Activated CD4-positive, CD25-positive, alpha-beta regulatory T cell treated with anti-CD3 and anti-CD28 coated beads, Interleukin-2, amount 50 U/mL, for 24 hours (primary cell): ENCODE results near the gene GGA2.
"Not testable (repeated sequence)": the region's sequence is repeated elsewhere in the genome, so short reads cannot be mapped to it uniquely, and the experiment has no call there.

Experiments used
- ATAC-seq, 2 donors: fragments of 150-1000 bp; cut with Tn5 transposase; one replicate each; pipeline ENCODE4 v1.10.0; 2021; ENCODE audit warnings: mild to moderate bottlenecking in 1 of 2, moderate library complexity in 1 of 2

Gene GGA2

DNA sequence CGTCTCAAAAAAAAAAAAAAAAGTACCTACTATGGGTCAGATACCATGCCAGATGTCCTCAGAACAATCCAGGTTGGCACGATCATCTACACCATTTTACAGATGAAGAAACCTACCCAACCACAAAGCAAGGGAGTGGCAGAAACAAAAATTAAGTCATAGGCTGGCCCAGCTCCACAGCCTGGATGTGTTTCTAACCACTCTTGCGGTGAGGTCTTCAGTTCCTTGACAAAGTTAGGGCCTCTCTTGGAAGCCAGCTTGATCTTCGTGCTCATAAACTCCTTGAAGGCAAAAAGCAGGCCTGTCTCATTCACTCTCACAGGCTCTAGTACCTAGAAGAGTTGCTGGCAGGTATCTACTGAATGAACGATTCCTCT, 6.2 kb downstream of the GGA2 start:
- no peak for ATAC-seq

DNA sequence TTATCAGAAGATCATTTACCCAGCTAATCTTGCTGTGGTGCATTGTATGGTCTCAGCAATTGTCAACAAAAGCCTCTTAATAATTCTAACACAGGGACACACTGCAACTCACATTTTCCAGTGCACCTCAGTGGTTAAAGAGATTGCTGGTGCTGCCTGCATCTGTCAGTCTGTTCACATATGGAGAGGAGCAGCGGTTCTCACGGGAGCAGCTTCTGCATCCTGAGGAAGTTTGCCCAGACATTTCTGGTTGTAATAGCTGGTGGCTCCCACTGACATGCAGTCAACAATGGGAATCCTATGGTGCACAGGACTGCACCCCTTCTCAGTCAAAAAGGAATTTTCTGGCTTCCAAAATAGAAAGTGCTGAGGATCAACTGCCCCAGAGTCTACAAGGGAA, 7.8 kb downstream of the GGA2 start:
- no peak for ATAC-seq

DNA sequence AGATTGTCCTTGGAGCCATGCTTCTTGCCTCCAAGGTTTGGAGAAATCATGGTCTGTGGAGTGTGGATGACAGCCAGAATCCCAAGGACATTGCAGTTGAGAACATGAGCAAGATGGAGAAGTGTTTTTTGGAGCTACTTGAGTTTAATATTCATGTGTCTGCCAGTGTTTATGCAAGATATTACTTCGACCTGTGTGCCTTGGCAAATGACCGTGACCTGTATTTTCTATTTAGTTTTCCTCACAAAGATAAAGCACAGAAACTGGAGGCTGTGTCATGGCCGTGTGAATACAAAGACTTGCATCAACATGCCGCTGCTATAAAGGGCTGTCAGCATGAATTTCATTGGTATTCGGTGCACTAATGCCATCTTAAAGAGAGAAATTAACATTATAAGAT, 9.0 kb downstream of the GGA2 start:
- no peak for ATAC-seq

DNA sequence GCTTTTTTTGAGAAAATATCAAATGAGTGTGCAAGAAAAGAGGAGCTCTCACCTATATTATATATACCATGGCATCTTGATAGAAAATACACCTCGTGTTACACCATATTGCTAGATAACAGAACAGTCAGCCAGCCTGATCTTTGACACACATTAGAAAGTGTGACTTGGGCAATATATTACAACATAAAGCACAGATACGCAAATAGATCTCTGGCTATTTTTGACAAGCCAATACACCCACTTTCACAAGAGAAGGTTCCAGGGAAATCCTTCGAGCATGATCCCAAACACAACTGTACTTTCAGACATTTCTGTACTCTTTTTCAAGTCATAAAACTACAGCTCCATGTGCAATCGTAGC, 9.4 kb downstream of the GGA2 start:
- no peak for ATAC-seq

DNA sequence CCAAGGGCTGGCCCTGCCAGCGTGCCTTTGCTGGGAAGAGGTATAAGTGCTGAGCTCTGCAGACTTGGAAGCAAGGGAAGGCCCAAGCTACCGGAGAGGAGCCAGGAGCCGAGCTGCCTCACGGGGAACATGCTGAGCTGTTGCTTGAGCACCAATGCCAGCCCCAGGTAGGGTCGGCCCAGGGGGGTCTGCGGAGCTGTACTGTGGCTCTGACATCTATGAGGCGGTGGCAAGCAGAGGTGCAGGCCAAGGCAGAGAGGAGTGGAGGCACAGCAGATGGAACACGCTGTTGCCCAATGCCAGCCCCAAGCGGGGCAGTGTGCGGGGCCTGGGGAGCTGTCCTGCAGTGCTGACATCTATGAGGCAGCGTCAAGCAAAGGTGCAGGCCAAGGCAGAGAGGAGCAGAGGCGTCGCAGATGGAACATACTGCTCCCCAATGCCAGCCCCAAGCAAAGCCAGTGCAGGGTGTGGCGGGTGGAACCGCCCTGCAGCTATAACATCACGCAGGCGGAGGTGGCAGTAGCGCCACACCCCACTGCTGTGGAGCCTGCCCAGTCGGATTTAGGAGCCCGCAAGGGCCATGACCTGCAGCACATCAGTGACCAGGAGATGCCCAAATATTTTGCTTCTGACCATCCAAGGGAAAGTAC, 10.0 kb downstream of the GGA2 start:
- ATAC-seq, result no peak

DNA sequence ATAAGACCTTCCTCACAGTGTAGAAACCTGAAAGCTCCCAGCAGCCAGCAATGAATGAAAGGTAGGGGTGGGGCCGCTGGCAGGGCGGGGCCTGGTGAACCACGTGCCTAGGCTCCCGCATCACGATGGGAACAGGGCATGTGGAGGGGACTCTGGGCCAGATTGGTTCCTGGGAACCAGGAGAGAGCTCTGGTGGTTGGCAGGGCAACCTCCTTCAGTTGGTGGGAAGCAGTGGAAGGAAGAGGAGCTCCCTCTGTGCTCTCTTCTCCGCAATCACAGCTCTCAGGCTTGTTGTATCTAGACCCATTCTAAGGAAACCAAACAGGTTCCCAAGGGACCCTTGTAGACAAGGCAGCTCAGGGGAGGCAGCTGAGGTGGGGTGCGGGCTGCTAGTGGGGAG, 10.5 kb downstream of the GGA2 start:
- ATAC-seq, result no peak

DNA sequence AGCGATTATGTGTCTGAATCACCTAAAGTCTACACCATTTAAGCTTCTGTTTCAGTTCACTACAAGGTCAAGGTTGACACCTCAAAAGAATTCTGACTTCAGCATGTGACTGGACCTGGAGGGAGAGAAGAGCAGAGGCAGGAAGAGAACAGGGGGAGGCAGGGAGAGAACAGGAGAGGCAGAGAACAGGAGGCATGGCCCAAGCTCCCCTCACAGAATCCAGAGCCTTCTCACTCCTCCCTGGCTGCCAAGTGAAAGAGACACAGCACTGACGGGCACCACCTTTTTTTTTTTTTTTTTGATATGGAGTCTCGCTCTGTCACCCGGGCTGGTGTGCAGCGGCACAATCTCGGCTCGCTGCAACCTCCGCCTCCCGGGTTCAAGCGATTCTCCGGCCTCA, 11.4 kb downstream of the GGA2 start:
- ATAC-seq, result no peak

DNA sequence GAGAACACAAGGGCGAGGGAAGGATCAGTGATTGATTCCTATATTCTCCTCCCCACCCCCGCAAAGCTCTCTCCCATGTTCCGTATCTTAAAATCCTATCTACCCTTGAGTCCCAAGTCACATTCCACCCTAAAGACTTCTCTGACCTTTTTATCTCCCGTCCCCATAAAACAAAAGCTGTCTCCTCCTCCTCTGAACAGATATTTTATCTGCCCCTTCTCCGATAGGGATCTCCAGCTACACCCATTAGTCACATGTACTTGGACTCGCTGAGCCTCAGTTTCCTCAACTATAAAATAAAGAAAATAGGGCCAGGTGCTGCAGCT, 12.8 kb downstream of the GGA2 start:
- no peak for ATAC-seq

DNA sequence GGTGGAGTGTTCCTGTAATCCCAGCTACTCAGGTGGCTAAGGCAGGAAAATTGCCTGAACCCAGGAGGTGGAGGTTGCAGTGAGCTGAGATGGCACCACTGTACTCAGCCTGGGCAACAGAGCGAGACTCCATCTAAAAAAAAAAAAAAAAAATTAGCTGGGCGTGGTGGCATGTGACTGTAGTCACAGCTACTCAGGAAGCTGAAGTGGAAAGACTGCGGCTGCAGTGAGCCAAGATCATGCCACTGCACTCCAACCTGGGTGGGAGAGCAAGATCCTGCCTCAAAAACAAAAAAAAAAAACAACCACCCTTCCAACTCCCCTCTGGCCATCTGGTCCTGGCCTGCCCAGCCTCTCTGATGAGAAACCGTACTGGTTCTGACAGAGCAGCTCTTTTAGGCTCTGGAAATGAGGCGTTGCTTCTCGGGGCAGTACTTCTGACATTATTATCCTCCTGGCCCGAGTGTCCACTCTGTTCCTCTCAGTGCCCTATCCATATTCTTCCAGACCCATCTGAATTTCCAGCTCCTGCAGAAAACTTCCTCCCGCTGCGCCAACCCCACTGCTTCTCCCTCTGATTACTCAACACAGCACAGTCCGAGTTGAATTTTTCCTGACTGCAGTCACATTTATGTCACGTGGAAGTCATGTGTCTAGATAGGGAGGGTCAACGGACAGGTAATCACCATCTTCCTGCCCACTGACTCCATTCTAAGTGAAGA, 13.3 kb downstream of the GGA2 start:
- ATAC-seq, result no peak

DNA sequence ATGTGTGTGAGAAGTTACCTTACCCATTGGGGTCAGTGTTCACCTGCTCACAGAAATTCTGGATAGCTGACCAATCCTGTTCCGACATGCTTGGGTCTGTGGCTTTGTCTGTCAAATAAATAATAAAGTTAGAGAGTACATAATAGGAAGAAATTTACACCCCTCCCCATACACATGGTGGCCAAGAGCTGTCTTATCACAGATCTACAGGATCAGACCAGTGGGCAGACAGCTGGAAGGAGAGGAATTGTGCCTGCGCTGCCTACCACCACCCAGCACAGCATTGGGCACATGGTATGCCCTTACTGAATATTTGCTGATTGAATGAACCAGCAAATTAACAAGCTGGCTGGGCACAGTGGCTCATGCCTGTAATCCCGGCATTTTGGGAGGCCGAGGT, 14.6 kb downstream of the GGA2 start:
- no peak for ATAC-seq

DNA sequence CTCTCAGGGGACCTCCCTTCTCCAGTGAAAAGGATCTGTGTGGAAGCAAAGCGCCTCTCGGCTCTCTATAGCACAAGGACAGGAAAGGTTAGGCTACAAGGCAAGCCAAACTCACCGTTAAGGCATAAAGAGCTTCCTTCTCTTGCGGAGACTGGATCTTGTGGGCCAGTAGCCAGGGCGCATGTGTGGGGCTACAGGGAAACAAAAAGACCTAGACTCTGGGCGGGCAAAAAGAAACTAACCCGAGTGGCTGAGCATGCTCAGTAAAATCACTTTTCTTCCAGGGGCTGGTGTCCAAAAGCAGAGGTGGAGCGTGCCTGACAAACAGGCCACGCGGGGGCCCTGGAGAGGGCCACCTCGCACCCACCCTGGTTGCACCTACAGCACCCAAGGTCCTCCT, 16.1 kb downstream of the GGA2 start:
- ATAC-seq, result no peak

DNA sequence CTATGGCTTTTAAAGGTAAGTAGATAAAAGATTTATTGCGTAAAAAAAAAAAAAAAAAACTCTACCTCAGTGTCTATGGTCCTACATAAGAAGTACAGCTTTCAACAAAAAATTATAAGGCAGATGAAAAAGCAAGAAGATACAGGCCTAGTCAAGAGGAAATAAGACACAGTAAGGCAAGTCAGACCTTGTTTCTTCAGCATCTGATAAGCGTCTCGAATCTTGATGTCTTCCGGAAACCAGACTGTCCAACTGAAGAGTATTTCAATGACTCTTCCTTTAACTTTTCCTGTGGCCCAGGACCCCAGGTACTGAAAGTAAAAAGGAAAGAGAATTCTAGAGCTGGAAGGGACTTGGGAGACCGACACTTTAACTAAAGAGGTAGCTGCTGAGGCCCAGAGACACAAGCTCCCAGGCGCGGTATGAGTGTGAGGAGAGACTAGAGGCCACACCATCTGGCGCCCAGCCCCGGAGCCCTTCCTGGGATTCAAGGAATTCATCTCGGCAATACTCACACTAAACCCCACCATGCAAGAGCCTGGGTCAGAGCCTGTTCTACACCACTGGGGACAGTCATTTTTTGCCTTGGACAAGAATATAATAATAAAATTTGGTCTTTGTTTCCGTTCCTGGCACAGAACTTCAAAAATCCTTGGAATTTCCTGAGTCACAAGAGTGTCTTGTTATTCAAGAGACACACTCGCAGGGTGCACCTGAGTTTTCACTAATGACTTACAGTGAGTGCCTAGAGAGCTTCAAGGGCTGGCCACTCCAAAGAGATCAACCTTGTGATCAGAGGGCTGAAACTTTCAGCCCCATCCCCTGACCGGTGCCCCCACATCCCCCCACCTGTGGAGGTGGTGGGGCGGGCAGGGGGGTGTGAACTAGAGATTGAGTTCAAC, 18.6 kb downstream of the GGA2 start:
- no peak for ATAC-seq

DNA sequence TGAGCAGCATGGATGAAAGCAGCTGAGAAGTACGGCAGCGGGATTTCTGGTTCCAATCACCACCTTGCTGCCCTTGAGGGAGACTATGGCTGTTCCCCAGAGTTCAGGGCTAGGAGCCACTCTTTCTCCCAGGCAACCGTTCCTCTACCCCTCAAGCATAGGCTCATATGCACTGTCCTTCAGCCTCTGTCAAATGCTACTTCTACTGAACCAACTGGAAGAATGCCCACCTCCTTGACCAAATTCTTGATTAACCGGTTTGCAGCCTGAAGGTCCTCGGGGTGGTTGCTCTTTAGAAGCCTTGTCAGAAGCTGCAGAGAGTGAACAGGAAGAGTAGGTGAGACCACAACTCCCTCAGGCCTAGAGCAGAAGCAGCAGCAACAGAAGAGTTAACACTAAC, 23.8 kb downstream of the GGA2 start:
- no peak for ATAC-seq

DNA sequence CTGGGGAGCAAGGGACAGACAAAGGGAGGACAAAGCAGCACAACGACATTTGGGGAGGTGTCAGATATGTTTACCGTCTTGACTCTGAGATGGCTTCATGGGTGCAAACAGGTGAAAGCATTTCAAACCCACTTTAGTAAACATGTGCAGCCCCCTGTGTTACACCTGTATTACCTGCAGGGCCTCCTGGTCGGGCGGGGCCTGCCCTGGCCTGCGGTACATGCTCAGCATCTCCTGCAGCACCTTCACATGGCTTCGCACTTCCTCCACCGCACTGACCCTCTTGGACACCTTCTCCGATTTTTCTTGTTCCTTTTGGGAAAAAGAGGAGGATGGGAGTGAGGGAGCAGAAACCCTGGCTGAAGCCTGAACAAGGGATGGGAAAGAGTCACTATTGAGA, 24.5 kb downstream of the GGA2 start:
- ATAC-seq, result no peak

DNA sequence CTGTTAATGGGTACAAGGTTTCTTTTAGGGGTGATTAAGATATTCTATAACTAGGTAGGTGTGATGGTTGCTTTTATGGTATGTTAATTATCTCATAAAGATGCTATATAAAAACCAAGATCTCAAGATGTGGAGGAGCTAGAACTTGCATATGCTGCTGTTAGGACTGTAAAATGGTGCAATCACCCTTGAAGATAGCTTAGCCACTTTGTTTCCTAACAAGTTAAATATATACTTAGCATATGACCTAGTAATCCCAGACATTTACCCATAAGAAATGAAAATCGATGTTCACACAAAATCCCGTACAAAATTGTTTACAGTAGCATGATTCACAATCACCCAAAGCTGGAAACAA, 25.1 kb downstream of the GGA2 start:
- no peak for ATAC-seq

DNA sequence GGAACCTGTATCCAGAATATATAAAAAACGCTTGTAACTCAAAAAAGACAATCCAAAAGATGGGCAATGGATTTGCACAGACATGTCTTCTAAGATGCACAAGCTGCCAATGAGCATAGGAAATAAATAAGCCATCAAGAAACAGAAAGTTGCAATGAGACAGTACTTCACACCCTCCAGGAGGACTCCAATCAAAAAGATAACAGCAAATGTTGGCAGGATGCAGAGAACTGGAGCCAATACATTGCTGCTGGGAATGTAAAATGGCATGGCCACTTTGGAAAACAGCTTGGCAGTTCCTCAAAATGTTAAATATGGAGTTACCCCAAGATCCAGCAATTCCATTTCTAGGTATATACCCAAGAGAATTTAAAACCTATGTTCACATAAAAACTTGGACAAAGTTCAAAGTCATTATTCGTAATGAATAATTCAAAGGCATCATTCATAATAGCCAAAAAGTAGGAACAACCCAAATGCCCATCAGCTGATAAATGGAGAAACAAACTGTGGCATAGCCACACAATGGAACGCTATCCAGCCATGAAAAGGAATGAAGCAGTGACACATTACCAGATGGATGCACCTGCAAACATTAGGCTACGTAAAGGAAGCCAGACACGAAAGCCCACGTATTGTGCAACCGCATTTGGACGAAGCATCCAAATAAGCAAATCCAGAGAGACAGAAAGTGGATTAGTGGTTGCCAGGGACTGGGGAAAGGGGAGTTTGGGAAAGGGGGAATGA, 25.6 kb downstream of the GGA2 start:
- ATAC-seq, result no peak

DNA sequence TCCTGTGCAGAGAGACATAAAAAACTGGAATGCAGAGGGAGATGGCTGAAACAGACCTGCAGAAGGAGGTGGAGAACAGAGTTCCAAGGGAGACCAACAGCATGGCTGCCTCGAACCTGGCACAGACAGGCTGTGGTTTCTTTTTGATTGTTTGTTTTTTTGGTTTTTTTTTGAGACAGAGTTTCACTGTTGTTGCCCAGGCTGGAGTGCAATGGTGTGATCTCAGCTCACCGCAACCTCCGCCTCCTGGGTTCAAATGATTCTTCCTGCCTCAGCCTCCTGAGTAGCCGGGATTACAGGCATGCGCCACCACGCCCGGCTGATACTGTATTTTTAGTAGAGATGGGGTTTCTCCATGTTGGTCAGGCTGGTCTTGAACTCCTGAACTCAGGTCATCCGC, 26.8 kb downstream of the GGA2 start:
- not testable (repeated sequence) for ATAC-seq

DNA sequence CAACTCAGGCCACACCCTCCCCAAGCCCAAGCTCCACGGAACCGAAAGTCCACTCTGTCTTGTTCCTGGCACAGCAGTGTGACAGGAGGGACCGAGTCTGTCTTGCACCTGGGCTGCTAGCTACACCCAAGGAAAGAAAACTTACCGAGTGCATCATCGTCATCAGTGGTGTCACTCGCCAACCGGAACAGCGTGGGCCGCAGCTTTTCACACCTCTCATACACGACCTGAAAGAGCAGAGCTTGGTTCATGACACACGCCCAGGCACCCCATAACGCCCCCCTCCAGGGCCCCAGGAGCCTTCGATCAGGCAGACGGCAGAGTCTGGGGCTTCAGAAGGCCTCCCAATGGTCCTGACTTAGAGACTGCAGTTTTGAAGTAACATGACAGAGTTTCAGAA, 27.5 kb downstream of the GGA2 start:
- ATAC-seq, result no peak

DNA sequence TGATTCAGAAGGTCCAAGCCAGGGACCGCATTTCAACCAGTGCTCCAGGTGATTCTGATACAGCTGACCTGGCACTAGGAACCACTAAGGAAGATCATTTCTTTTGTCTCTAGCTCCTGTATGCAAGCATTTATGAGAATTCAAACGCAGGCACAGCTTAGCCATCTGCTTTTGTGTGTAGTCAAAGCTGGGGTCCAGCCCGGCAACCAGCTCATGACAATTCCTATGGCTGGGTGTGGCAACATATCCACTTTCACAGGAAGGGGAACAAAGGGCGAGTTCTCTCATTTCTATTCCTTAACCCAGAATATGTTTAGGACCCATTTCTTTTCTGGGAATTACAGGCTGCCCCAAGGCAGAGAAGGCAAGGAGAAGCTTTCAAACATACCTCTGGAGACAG, 30.0 kb downstream of the GGA2 start:
- ATAC-seq, result no peak

DNA sequence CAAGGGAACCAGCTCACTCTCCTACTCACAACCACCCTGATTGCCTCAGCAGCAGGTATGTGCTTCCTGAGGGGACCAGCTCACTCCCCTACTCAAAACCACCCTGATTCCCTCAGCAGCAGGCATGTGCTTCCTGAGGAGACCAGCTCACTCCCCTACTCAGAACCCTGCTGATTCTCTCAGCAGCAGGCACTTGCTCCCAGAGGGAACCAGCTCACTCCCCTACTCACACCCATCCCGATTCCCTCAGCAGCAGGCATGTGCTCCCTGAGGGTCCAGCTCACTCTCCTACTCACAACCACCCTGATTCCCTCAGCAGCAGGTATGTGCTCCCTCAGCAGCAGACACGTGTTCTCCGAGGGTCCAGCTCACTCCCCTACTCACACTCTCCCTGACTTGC, 31.2 kb downstream of the GGA2 start:
- no peak for ATAC-seq

DNA sequence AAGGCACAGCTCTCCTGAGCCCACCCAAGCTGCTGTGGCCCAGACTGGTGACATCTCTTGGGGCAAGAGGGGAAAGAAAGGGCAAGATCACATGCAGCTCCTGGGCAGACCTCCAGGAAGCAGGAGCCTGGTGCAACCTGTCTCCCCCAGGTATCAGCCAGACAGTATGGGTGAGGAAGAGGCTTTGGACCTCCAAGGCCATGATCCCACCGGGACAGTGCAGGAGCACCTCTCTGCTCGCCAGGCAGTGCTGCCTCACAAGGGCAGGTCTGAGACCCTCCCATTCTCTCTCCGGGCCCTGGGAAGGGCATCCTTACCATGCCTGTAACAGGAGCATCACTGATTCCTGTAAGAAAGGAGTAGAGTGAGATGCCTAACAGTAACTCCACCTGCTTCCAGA, 31.7 kb downstream of the GGA2 start:
- no peak for ATAC-seq

DNA sequence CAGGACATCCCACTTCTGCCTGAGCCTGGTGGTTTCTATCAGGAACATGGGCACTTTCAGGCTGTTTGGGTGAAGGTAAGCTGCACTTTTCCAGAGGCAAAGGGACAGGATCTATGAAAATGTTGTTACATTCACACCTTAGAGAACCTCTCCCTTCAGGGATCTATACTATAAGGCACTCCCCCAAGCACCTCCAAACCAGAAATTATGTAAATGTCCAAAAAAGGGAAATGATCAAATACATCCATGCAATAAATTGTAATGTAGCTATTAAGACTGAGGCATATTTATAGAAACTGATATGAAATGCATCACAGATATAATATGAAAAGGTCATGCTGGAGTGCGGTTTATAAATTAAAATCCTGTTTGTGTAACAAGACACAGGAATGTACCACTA, 34.0 kb downstream of the GGA2 start:
- no peak for ATAC-seq

DNA sequence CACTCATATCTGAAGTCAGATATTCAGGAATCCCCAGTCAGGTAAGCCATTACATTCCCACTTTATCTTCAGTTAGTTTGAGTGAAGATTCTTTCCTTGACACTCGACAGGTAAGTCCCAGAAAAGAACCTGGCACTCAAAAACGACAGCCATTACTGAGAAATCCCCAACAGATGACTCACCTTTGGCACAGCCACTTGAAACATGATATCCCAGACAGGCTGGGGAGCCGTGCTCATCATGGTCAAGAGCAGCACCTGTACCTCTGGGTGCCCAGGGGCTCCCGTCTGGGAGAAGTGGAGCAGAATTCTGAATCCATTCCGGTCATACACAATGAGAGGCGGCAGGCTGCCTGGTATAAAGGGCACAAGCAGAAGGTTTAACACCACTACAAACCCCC, 40.5 kb downstream of the GGA2 start:
- ATAC-seq, result no peak
